Measurements from ENCODE around the gene CDV3.
"Not testable (repeated sequence)": the region's sequence is repeated elsewhere in the genome, so short reads cannot be mapped to it uniquely, and the experiment has no call there.

The CDV3 gene, protein sequence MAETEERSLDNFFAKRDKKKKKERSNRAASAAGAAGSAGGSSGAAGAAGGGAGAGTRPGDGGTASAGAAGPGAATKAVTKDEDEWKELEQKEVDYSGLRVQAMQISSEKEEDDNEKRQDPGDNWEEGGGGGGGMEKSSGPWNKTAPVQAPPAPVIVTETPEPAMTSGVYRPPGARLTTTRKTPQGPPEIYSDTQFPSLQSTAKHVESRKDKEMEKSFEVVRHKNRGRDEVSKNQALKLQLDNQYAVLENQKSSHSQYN

DNA sequence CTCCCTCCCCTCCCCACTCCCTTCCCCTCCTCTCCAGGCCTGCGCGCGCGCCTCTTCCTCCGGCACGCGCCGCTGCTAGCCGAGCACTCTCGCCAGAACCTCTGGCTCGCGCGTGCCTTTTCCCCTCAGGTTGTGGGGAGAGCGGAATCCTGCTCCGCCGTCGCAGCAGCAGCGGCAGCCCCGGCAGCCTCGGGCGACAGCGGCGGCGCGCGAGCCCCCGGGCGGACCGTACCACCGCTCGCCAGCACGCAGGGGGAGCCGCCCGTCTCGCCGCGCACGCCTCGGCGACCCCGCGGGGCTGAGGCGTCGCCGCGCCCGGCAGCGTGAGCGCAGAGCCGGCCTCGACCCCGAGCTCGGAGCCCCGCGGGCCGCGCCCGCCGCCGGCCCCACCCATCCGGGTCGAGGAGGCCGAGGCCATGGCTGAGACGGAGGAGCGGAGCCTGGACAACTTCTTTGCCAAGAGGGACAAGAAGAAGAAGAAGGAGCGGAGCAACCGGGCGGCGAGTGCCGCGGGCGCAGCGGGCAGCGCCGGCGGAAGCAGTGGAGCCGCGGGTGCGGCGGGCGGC is at the start of gene CDV3:
Gene CDV3, plus strand, starts transcription at position 58 of the 566 bp plus-strand sequence. Its CDS starts 359 bp downstream, at position 417.
- no peak for DNase-seq (ENCODE audit: low spot score)

DNA sequence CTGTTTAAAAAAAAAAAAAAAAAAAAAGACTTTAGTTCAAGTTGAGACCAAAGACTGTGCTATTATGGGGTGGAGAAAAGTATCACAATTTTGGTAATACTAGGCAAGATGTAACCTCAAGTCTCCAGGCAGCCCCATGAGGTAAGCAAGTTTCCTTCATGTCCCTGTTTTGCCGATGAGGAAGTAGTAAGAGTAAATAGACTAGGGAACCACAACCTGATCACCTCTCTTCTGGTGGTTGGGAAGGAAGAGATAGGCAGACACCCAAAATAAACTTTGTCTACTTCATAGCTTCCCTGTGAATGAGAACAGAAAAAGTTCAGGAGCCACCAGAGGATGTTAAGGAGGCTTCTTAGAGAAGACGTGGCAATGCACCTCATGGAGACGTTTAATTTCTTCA is 49.7 kb upstream of the CDV3 start:
- DNase-seq (ENCODE audit: low spot score), result not testable (repeated sequence)

DNA sequence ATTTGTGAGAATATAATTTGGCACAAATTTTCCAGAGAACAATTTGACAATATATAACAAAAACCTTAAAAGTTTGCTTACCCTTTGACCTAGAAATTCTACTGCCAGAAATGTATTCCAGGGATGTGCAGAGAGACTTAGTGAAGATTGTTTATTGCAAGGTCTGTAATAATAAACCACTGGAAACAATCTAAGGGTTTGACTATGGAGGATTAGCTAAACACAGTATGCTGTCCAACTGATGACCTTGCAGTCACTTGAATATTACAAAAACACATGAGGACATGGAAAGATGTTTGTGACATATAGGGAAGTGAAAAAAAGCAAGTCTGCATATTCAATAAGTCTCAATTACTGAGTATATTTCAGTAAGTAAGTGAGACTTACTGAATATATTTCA is 48.1 kb upstream of the CDV3 start:
- no peak for DNase-seq (ENCODE audit: low spot score)

DNA sequence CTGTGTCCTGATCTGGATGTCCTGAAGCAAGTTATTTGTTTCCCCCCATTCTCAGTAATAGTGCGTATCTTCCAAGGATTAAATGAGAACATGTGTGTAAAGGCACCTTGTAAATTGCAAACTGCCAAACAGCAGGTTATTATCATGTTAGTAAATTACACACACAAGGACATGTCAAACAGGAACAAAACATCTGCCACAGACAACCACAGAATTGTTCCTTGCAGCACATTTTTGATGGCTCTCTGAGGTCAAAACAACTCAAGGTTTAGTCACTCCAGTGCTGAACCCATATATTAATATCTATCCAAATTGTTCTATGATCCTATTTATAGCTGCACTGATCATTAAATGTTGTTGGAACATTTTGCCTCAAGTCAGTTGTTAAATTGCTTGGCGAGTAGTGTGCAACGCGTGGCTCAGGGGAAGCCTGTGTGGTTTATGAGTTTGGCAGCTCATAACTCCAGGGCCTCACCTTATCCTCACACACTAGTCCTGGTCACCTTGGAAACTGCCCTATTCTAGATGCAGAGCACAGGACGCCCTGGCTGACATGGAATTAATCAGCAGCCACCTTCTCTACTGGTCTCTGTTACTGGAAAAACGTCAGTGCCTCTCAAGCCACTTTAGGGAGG is 46.3 kb upstream of the CDV3 start:
- DNase-seq (ENCODE audit: low spot score), result no peak

DNA sequence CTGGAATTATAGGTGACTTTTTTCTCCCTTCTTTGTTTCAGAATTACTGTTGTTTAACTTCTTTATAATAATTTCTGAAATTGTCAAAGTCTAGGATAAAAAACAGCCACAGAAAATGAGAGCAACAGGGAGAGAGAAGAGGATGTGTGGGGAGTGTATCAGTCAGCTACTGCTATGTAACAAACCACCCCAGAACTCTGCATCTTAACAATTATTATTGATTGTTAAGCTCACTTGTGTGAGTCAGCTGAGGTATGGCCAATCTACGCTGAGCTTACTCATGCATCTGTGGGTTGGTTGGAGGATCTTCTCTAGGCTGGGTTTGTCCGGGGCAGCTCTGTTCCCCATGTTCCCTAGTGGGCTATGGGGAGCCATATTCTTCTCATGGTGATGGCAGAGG is 43.7 kb upstream of the CDV3 start:
- DNase-seq (ENCODE audit: low spot score), result no peak

DNA sequence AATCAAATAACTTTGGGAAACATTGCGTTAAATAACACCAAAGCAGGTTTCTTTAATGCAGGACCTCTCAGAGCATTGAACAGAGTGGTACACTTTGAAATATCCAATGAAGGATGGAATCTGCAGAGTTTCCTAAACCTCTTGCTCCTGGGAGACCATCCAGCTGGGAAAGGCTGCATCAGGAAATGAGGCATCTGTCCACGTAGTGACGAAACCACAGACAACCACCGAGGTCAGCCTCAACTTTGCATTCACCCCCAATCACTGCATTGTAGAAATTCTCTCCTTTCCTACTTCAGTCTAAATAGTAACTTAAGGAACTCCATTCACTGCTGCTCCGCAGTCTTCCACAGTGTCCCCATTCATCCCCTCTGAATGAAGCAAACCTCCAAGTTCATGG is 41.5 kb upstream of the CDV3 start:
- DNase-seq (ENCODE audit: low spot score), result peak; percentile 80

DNA sequence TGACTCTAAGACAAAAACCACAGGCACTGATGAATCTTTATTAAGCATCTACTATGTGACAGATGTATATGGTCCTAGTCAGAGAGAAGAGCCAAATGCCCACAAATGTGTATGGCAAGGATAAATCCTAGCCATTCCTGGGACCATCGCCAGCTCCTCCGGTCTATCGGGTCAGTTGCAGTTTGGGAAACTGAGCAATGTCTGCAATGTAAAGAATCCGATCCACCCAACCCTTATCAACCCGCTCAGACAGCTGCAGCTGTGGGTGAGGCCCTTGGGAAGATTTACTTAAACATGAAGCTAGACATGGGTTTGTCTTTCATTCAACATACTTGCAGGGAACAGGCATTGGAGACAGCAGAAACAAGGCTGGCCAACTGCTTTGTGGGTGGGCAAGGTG is 40.5 kb upstream of the CDV3 start:
- no peak for DNase-seq (ENCODE audit: low spot score)

DNA sequence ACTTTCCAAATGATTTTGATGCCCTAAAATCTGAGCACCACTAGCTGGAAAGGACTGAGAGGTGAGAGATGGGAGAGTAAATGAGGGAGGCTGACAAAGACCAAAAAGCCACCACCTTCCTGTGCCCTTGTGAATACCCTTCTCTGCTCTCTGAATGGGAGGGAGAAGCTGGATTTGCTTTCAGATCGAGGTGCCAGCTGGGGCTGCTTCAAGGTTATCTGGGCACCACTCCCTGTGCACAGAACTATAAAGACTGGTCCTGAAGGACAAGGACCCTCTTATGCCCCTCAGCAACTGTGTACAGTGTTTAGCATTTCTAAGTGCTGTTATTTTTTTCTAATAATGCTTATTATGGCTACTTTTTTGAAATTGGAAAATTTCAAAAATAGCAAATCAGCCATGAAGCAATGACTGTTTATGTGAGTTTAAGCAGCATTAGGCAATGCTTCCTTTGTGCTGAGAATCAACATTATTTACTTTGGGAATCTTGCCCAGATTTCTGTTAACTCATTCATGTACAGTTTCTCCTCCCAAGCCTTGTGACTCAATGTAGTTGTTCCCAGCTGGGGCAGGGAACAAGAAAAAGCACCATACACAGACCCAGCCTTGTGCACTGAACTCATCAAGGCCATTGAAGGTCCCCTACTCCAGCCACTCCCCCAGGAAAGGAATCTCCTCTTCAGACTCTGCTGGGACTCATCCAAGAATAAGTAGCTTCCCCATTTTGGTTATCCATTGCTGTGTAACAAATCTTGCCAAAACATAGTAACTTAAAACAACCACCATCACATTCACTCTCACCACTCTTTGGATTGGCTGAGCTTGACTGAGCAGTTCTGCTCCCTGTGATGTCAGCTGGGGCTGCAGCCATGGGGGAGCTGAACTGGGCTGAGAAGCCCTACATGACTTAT is 37.3 kb upstream of the CDV3 start:
- DNase-seq (ENCODE audit: low spot score), result peak; percentile 76

DNA sequence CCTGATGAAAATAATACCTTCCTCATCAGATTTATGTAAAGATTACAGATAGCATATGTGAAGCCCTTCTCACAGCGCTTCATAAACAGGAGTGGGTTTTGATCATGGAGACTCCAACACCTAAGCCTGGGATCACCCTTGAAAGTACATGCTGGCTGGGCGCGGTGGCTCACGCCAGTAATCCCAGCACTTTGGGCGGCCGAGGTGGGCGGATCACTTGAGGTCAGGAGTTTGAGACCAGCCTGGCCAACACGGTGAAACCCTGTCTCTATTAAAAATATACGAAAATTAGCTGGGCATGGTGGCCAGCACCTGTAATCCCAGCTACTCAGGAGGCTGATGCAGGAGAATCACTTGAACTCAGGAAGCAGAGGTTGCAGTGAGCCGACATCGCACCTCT is 36.4 kb upstream of the CDV3 start:
- not testable (repeated sequence) for DNase-seq (ENCODE audit: low spot score)

DNA sequence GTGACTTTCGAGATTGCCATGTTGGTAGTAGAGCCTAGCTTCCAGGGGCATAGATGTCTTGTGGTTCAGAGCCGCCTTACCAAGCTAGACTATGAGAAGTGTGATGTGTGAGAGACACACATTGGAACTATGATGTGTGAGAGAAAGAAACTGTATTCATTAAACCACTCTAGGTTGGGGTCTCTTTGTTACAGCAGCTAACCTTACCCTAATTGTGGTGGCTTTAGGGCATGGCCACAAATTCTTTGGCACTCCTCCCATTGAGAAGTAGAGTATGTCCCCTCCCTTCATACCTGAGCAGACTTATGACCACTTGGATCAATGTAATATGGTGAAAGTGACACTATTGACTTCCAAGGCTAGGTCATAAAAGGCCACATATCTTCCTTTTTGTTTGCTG is 35.3 kb upstream of the CDV3 start:
- DNase-seq (ENCODE audit: low spot score), result no peak

DNA sequence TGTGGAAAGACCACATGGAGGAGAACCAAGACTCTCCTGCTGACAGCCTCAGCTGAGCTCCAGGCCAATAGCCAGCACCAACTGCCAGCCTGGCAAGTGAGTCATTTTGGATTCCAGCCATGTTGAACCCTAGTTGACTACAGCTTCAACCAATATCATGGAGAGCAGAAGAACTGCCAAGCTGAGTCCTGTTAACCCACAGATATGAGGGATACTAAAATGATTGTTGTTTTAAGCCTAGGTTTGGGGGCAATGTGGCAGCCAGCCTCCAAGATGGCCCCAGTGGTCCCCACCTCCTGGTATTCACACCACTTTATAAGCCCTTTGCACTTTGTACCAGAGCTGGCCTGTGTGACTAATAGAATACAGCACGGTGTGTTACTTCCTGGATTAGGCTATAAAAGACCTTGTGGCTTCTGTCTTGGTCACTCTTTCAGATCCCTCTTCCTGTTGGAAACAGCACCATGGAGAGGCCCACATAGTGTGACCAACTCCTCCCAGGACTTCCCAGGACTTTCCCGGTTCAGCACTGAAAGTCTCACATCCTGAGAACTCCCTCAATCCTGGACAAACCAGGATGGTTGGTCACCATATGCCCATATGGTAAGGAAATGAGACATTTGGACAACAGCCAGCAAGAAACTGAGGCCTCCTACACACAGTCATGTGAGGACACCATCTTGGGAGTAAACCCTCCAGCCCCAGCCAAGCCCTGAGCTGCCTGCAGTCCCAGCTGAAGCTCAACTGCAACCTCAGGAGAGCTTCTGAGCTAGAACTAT is 32.4 kb upstream of the CDV3 start:
- peak; percentile 8 for DNase-seq (ENCODE audit: low spot score)

DNA sequence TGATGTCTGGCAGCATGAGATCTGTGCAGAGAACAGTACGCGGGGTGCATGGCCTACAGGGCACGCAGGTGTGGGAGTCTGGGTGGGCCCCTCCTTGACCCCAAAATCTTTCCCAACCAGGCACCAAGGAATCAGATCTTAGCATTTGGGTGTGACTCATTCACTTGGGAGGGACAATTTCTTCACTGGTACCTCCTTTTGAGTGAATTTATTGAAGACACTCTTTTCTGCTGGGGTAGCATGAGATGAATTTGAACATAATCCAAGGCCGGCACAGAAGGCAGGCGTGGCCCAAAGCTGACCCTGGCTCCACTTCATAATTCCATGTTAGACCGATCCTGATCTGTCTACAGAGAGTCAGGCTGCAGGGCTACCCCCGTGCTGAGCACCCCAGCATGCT is 30.6 kb upstream of the CDV3 start:
- peak; percentile 12 for DNase-seq (ENCODE audit: low spot score)

DNA sequence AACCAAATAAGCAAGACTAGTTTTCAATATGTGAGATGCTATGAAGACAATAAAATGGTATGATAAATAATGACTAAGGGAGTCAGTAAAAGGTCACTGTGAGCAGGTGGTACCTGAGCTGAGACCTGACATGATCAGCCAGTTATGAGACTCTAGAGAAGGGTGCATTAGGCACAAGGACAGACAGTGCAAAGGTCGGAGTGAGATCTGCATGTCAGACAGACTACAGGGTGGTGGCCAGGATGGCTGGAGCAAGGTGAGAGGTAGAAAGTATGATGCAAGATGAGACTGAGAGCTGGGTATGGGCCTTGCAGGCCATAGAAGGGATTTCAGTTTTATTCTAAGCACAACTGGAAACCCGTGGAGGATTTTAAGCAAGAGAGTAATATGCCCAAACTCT is 28.5 kb upstream of the CDV3 start:
- DNase-seq (ENCODE audit: low spot score), result not testable (repeated sequence)

DNA sequence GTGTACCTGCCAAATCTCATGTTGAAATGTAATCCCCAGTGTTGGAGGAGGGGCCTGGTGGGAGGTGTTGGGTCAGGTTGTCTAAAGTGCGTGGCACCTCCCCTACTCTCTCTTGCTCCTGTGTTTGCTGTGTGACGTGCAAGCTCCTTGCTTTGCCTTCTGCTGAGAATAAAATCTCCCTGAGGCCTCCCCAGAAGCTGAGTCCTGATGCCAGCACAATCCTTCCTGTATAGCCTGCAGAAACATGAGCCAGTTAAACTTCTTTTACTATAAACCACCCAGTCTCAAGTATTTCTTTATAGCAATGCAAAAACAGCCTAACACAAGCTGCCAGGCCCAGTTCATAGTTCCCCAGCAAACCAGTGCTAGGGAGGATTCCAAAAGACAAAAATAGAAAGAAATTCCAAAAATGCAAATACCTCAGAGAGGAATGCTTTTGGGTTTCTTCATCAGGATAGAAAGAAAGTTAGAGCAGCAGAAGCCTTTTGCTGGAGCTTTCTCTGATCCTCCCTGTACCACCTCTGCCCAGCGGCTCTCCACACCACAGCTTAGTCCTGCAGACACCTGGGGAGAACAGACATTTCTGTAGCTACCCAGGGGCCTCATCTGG is 25.9 kb upstream of the CDV3 start:
- DNase-seq (ENCODE audit: low spot score), result peak; percentile 85

DNA sequence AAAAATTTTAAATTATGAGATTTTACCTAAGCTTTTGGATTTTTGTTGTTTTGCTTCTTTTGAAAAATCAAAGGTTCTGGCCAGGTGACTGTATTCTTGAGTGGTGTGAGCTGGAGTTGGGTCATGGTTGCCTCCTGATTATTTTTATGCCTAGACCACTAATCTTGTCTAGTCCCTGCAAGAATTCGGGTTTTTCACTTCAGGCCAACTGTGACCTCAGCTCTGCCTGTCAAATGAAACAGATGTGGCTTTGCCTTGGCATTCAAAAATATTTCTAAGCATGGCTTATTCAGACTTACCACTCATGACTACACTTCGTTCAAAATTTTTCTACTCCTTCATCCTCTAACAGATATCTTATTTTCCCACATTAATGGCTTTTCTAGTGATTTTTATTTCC is 25.4 kb upstream of the CDV3 start:
- peak; percentile 65 for DNase-seq (ENCODE audit: low spot score)

DNA sequence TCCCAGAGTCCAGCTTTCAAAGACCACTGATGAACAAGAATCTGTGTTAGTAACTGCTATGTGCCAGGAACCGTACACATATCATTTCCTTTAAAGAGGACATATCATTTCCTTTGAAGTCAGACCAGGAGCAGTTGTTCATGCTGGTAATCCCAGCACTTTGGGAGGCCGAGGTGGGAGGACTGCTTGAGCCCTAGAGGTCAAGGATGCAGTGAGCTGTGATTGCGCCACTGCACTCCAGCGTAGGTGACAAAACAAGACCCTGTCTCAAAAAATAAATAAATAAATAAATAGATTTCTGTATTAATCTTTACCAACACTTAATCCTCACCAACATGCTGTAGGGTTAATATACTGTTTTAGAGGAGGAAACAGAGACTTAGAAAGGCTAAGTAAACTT is 23.9 kb upstream of the CDV3 start:
- DNase-seq (ENCODE audit: low spot score), result no peak

DNA sequence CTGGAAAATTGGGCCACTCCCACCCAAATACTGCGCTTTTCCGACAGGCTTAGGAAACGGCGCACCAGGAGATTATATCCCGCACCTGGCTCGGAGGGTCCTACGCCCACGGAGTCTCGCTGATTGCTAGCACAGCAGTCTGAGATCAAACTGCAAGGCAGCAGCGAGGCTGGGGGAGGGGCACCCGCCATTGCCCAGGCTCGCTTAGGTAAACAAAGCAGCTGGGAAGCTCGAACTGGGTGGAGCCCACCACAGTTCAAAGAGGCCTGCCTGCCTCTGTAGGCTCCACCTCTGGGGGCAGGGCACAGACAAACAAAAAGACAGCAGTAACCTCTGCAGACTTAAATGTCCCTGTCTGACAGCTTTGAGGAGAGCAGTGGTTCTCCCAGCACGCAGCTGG is 21.9 kb upstream of the CDV3 start:
- DNase-seq (ENCODE audit: low spot score), result not testable (repeated sequence)

DNA sequence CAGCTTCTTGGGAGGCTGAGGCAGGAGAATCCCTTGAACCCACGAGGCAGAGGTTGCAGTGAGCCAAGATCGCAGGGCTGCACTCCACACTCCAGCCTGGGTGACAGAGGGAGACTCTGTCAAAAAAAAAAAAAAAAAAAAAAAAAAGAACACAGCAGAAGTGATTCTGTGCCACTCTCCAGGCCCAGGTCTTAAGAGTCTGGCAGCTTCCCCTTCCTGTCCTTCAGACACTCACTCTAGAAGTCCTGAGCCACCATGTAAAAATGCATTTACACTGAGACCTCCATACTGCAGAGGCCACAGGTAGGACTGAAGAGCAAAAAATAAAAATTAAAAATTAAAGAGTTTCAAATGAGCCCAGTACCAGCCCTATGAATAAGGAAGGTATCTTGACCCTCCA is 11.8 kb upstream of the CDV3 start:
- DNase-seq (ENCODE audit: low spot score), result no peak

DNA sequence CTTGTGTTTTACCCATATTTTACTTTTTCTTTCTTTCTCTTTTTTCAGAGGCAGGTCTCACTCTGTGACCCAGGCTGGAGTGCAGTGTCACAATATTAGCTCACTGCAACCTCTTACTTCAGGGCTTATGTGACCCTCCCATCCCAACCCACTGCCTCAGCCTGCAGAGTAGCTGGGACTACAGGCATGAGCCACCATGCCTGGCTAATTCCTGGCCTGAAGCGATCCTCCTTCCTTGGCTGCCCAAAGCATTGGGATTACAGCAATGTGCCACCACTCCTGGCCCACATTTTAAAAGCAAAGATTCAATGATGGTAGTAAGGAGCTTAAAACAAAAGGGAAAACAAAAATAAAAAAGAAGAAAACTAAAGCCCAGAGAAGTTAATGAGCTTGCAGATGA is 11.1 kb upstream of the CDV3 start:
- no peak for DNase-seq (ENCODE audit: low spot score)

DNA sequence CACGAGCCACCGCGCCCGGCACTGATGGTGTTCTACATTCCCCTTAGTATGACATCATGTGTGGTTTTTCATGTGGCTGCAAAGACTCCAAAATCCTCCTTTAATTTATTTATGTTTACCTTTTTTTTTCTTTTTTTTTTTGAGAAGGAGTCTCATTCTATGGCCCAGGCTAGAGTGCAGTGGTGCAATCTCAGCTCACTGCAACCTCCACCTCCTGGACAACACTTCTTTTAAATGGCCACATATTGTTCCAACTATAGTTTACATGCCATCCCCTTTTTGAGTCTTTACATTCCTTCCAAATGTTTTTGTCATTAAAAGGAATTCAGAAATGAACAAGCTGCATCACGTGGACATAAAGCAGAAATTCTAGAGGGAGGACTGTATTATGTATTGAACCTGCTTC is 10.3 kb upstream of the CDV3 start:
- DNase-seq (ENCODE audit: low spot score), result peak; percentile 27

DNA sequence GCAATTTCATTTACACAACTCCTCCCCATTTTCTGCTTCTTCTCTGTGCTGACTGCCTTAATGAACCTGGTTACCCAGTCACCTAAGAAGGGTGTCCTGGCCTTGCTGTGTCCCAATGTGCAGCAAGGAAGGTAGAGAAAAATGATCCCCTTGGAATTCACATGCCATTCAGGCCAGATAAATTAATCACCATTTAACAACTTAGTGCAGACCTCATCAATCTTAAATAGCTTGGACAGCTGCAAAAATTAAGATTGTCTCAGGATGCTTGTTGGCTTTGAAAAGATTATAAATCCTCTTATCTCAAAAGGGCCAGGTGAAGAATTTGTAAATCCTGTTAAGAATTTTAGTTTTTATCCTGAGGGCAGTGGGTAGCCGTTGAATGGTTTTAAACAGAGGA is 9.7 kb upstream of the CDV3 start:
- no peak for DNase-seq (ENCODE audit: low spot score)

Data from GM03348 (cell line).